A549 (cell line): Measurements from ENCODE around the gene SLC38A6.
A peak's percentile ranks its signal among the peaks of the same experiment; 100 is the strongest.

ENCODE experiments used
- CTCF ChIP-seq: fragments of >200 bp; sonication (Bioruptor Twin); formaldehyde crosslinking; IDR thresholded peaks from 3 replicates; pipeline ENCODE4 v1.5.1; 2016
- EHF ChIP-seq: fragments of 250-450 bp; sonication (Bioruptor Pico); IDR thresholded peaks from 2 replicates; pipeline ENCODE4 v1.5.0; 2020; ENCODE audit warnings: mild to moderate bottlenecking

GRCh38 chr14:61025251-61026223 lies 44.5 kb downstream of the SLC38A6 start:
- TF ChIP-seq CTCF (peak; percentile 92), EHF (CRISPR knock-in tag) (no peak)
